ENCODE measurements around the gene CALN1. TPM values are rescaled to one million over a fixed set of nuclear protein-coding genes. Genes with fewer than 3 reads are reported as not detected.

Gene CALN1
- total RNA-seq, 2 experiments from 2014 or later: not detected

DNA sequence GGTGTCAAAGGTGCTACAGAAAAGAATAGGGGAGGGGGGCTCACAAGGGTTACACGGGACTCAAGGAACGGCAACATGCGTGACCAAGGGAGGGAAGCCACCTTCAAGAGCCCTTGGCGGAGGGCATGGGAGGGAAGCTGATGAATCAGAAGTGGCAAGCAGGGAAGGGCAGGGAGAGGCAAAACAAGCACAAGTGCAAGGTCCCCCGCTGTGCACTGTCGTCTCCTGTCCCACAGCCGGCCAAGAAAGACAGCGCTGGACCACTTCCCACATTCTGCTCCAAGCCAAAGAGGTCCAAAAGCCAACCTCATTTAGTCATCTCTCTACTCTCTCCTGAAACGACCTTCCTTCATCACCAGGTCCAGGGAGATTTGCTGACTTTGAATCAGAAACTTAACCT is 102.7 kb downstream of the CALN1 start:
- Mint-ChIP-seq H3K36me3 (ENCODE audit: low read depth) (no peaks in the 10 kb centered on the region), H3K4me1 (ENCODE audit: low read depth) (no peaks in the 10 kb centered on the region), H3K4me3 (no peak overlapping the region), H3K9me3 (ENCODE audit: insufficient read depth) (no peaks in the 10 kb centered on the region), H3K27me3 (ENCODE audit: low read depth) (no peaks in the 10 kb centered on the region), H3K27ac (no peak overlapping the region)
- POLR2A ChIA-PET: no interaction called here
- DNase-seq (no peak), ATAC-seq (no peak)
- CTCF ChIA-PET: no interaction called here

DNA sequence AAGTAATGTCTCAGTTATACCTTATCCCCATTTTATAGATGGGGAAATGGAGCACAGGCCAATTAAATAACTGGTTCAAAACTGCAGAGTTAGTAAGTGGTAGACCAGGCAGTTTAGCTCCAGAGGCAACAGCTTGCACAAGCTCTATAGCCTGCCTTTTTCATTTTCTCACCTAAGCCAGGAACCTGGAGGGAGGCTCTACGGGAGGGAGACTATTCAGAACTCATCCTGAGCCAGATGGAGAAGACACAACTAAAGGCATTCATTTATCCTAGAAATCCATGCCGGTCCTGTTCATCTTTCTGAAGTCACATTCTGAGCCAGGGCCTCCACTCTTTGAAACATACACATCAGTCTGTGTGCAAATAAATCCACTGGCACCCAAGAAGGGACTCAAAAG is 103.2 kb downstream of the CALN1 start:
- Mint-ChIP-seq H3K36me3 (ENCODE audit: low read depth) (no peaks in the 10 kb centered on the region), H3K9me3 (ENCODE audit: insufficient read depth) (no peaks in the 10 kb centered on the region), H3K27me3 (ENCODE audit: low read depth) (no peaks in the 10 kb centered on the region), H3K4me1 (ENCODE audit: low read depth) (no peaks in the 10 kb centered on the region), H3K4me3 (no peak overlapping the region), H3K27ac (no peak overlapping the region)
- DNase-seq (no peak), ATAC-seq (no peak)
- CTCF ChIA-PET: no interaction called here
- POLR2A ChIA-PET: no interaction called here

DNA sequence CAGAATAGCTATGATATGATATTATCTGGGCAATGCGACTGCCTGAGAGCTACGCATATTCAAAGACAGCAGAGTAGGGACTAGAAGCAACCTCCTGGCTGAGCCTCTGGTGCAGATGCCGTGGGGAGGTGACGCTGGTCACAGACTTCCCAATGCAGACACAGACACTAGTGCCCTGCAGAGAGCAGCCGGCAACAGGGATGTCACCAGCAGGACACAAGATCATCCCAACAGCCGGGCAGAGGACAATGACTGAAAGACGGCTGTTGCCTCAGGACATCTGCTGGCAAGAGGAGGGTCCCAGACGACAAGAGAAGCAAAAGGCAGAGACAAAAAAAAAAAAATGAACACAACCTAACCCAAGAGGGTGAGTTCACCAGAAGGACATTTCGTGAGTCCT is 104.6 kb downstream of the CALN1 start:
- no peaks in the 10 kb centered on the region for H3K4me1 Mint-ChIP-seq (ENCODE audit: low read depth)

DNA sequence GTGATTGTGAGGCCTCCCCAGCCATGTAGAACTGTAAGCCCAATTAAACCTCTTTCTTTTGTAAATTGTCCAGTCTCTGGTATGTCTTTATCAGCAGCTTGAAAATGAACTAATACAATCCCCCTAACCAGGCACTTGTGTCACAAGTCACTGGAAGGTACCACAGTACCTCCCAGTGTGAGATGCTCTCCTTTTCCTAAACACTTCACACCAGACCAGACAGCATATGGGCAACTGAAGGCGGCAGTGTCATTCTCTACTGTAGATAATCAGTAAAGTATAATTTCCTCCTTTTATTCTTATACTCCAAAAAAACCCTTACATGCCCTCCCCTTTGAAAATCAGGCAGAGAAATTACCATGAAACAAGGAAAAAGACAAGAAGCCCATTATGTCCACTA is 113.2 kb downstream of the CALN1 start:
- H3K4me3 Mint-ChIP-seq: no peak overlapping the region
- CTCF ChIA-PET: no interaction called here
- H3K4me1 Mint-ChIP-seq (ENCODE audit: low read depth): no peaks in the 10 kb centered on the region
- no peak for DNase-seq
- H3K27me3 Mint-ChIP-seq (ENCODE audit: low read depth): no peaks in the 10 kb centered on the region
- H3K36me3 Mint-ChIP-seq (ENCODE audit: low read depth): no peaks in the 10 kb centered on the region
- peaks cover 3% of the 10 kb centered on the region for H3K9me3 Mint-ChIP-seq (ENCODE audit: insufficient read depth)
- no peak for ATAC-seq
- POLR2A ChIA-PET: no interaction called here
- H3K27ac Mint-ChIP-seq: no peak overlapping the region

More for the DNA sequence above, 104.6 kb downstream of the CALN1 start:
- DNase-seq (no peak), ATAC-seq (no peak)
- no peak overlapping the region for H3K4me3 Mint-ChIP-seq
- H3K27ac Mint-ChIP-seq: no peak overlapping the region
- no peaks in the 10 kb centered on the region for H3K9me3 Mint-ChIP-seq (ENCODE audit: insufficient read depth)
- POLR2A ChIA-PET: no interaction called here
- no peaks in the 10 kb centered on the region for H3K36me3 Mint-ChIP-seq (ENCODE audit: low read depth)
- CTCF ChIA-PET: no interaction called here
- no peaks in the 10 kb centered on the region for H3K27me3 Mint-ChIP-seq (ENCODE audit: low read depth)

DNA sequence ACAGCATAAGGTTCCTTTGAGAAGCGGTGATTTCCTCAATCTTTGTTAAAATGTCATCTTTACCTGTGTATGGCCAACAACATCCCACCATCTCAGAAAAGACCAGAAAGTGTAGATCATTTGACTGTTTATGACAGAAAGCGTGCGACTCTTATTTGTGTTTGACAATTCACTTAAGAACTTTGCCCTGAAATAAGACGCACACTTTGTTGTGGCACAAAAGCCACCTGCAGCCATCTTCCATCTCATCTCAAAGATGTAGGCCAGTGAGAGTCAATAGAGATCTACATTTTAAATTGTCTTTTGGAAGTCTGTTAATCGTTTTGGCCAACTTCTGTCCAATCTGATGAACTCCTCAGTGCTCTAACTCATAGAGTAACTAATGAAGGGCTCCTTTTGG is 114.0 kb downstream of the CALN1 start:
- H3K4me1 Mint-ChIP-seq (ENCODE audit: low read depth): no peaks in the 10 kb centered on the region
- DNase-seq (no peak), ATAC-seq (no peak)
- no peak overlapping the region for H3K4me3 Mint-ChIP-seq
- H3K27me3 Mint-ChIP-seq (ENCODE audit: low read depth): no peaks in the 10 kb centered on the region
- ChIA-PET POLR2A (no interaction called here), CTCF (no interaction called here)
- H3K36me3 Mint-ChIP-seq (ENCODE audit: low read depth): no peaks in the 10 kb centered on the region
- H3K27ac Mint-ChIP-seq: no peak overlapping the region
- peaks cover 3% of the 10 kb centered on the region for H3K9me3 Mint-ChIP-seq (ENCODE audit: insufficient read depth)

- no peaks in the 10 kb centered on the region for H3K4me1 Mint-ChIP-seq (ENCODE audit: low read depth)
- peaks cover 3% of the 10 kb centered on the region for H3K9me3 Mint-ChIP-seq (ENCODE audit: insufficient read depth)
- CTCF ChIA-PET: no interaction called here
- H3K27ac Mint-ChIP-seq: no peak overlapping the region
- POLR2A ChIA-PET: no interaction called here
- H3K36me3 Mint-ChIP-seq (ENCODE audit: low read depth): no peaks in the 10 kb centered on the region
- H3K27me3 Mint-ChIP-seq (ENCODE audit: low read depth): no peaks in the 10 kb centered on the region
- ATAC-seq (no peak), DNase-seq (no peak)
- no peak overlapping the region for H3K4me3 Mint-ChIP-seq
Measured at GRCh38 chr7:72297636-72298035, 114.5 kb downstream of the CALN1 start.

DNA sequence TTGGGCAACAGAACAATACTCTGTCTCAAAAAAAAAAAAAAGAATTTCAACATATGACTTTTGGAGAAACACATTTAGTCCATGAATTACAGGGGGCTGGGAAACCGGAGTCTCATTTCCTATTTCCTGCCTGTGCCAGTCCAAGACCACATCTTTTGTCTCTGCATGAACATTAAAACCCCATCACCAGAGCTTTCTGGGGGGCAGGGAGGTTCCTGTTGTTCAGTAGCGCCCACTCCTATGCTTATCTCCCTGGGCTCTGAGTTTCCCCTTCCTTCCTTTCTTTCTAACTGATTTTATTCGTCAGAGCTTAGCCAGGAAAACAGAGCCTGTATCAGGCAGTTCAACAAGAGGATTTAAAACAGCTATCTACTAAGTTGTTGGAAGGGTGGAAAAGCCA is 119.3 kb downstream of the CALN1 start:
- Mint-ChIP-seq H3K27me3 (ENCODE audit: low read depth) (no peaks in the 10 kb centered on the region), H3K4me3 (no peak overlapping the region), H3K36me3 (ENCODE audit: low read depth) (no peaks in the 10 kb centered on the region), H3K27ac (no peak overlapping the region), H3K4me1 (ENCODE audit: low read depth) (no peaks in the 10 kb centered on the region), H3K9me3 (ENCODE audit: insufficient read depth) (peaks cover 3% of the 10 kb centered on the region)
- POLR2A ChIA-PET: no interaction called here
- ATAC-seq: no peak
- CTCF ChIA-PET: no interaction called here
- DNase-seq: no peak

DNA sequence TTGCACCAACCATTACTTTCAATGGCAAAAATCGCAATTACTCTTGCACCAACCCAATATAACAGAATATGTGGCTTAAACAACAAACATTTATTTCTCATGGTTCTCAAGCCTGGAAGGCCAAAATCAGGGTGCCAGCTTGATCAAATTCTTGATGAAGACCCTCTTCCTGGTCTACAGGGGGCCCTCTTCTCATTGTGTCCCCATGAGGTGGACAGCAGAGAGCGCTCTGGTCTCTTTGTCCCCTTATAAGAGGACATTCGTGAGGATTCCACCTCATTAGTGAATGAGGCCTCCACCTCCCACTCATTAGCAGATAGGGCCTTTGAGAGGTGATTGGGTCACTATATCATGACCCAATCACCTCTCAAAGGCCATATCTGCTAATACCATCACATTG is 120.0 kb downstream of the CALN1 start:
- no peak for DNase-seq
- Mint-ChIP-seq H3K27me3 (ENCODE audit: low read depth) (no peaks in the 10 kb centered on the region), H3K4me3 (no peak overlapping the region), H3K27ac (no peak overlapping the region), H3K4me1 (ENCODE audit: low read depth) (no peaks in the 10 kb centered on the region), H3K9me3 (ENCODE audit: insufficient read depth) (peaks cover 3% of the 10 kb centered on the region), H3K36me3 (ENCODE audit: low read depth) (no peaks in the 10 kb centered on the region)
- POLR2A ChIA-PET: no interaction called here
- CTCF ChIA-PET: no interaction called here
- ATAC-seq: no peak

DNA sequence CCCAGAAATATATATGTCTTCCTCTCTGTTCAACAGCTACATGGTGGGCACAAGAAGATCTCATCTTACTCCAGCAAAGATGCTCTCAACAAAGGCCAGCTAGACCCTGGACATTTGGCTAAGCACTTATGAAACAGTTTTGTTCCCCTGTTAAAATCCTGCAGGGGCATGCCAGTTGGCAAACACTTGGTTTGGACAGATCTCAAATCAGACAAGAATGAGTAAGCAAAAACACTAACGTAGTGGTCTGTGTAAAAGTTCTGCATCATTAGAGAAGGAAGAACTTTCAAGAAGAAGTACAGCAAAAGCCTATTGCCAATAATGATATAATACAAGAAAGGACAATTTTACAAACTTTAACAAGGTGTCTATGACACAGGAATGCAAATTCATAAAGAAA is 125.6 kb downstream of the CALN1 start:
- DNase-seq (no peak), ATAC-seq (no peak)
- H3K9me3 Mint-ChIP-seq (ENCODE audit: insufficient read depth): no peaks in the 10 kb centered on the region
- no peak overlapping the region for H3K27ac Mint-ChIP-seq
- H3K4me3 Mint-ChIP-seq: no peak overlapping the region
- H3K36me3 Mint-ChIP-seq (ENCODE audit: low read depth): no peaks in the 10 kb centered on the region
- CTCF ChIA-PET: no interaction called here
- POLR2A ChIA-PET: no interaction called here
- no peaks in the 10 kb centered on the region for H3K4me1 Mint-ChIP-seq (ENCODE audit: low read depth)
- no peaks in the 10 kb centered on the region for H3K27me3 Mint-ChIP-seq (ENCODE audit: low read depth)

DNA sequence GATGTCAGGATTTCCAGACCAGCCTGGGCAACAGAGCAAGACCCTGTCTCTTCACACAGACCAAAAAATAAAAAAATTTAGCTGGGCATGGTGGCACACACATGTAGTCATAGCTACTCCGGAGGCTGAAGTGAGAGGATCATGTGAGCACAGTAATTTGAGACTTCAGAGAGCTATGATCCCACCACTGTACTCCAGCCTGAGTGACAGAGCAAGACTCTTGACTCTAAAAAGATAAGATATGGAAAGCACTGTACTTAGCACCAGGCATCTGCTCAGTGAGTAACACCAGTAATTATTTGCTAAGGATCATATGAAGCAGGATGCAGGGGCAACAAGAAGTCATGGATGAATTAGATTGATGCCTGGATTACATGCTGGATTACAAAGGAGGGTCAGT is 128.8 kb downstream of the CALN1 start:
- ATAC-seq: no peak

GRCh38 chr7:72281308-72281707 is 130.8 kb downstream of the CALN1 start:
- Mint-ChIP-seq H3K9me3 (ENCODE audit: insufficient read depth) (peaks cover 12% of the 10 kb centered on the region), H3K27ac (no peak overlapping the region), H3K36me3 (ENCODE audit: low read depth) (no peaks in the 10 kb centered on the region), H3K27me3 (ENCODE audit: low read depth) (no peaks in the 10 kb centered on the region), H3K4me1 (ENCODE audit: low read depth) (no peaks in the 10 kb centered on the region), H3K4me3 (no peak overlapping the region)
- ATAC-seq (no peak), DNase-seq (no peak)
- ChIA-PET POLR2A (no interaction called here), CTCF (no interaction called here)

More for the DNA sequence above, 128.8 kb downstream of the CALN1 start:
- no peaks in the 10 kb centered on the region for H3K36me3 Mint-ChIP-seq (ENCODE audit: low read depth)
- CTCF ChIA-PET: no interaction called here
- H3K9me3 Mint-ChIP-seq (ENCODE audit: insufficient read depth): no peaks in the 10 kb centered on the region
- H3K4me3 Mint-ChIP-seq: no peak overlapping the region
- H3K27ac Mint-ChIP-seq: no peak overlapping the region
- DNase-seq: no peak
- POLR2A ChIA-PET: no interaction called here
- H3K4me1 Mint-ChIP-seq (ENCODE audit: low read depth): no peaks in the 10 kb centered on the region
- no peaks in the 10 kb centered on the region for H3K27me3 Mint-ChIP-seq (ENCODE audit: low read depth)

- no peak for DNase-seq
- Mint-ChIP-seq H3K27me3 (ENCODE audit: low read depth) (no peaks in the 10 kb centered on the region), H3K27ac (no peak overlapping the region), H3K9me3 (ENCODE audit: insufficient read depth) (peaks cover 12% of the 10 kb centered on the region), H3K4me3 (no peak overlapping the region), H3K36me3 (ENCODE audit: low read depth) (no peaks in the 10 kb centered on the region), H3K4me1 (ENCODE audit: low read depth) (no peaks in the 10 kb centered on the region)
- ATAC-seq: no peak
- POLR2A ChIA-PET: no interaction called here
- CTCF ChIA-PET: no interaction called here
Measured at GRCh38 chr7:72279203-72279602, 132.9 kb downstream of the CALN1 start.

DNA sequence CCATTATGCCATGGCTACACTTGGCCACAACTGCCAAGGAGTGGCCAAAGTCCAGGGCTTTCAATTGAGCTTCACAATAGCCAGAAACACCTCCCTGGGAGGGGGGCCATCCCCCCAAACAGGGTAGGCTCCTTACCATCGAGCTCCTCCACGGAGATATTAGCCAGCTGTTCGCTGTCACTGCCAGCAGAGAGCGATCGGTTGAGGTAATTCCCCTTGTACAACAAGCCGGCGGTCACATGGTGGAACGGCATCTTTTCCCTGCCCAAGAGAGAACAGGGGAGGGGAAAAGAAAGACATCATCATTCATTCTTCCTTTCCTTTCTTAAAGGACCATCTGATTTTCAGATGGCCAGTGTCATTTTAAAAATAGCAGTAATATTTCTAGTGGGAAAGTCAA is 133.6 kb downstream of the CALN1 start:
- H3K4me3 Mint-ChIP-seq: no peak overlapping the region
- ChIA-PET POLR2A (no interaction called here), CTCF (no interaction called here)

More for the DNA sequence above, 133.6 kb downstream of the CALN1 start:
- Mint-ChIP-seq H3K36me3 (ENCODE audit: low read depth) (no peaks in the 10 kb centered on the region), H3K4me1 (ENCODE audit: low read depth) (no peaks in the 10 kb centered on the region), H3K27ac (no peak overlapping the region), H3K27me3 (ENCODE audit: low read depth) (no peaks in the 10 kb centered on the region), H3K9me3 (ENCODE audit: insufficient read depth) (peaks cover 12% of the 10 kb centered on the region)
- DNase-seq: no peak
- ATAC-seq: no peak

All from activated CD8-positive, alpha-beta T cell treated with anti-CD3 and anti-CD28 coated beads, Interleukin-2, amount 10 ng/mL, durations not matched to agents 7 days and 5 days (primary cell).